ENCODE results near the gene ZNF674.
"Not testable (repeated sequence)": the region's sequence is repeated elsewhere in the genome, so short reads cannot be mapped to it uniquely, and the experiment has no call there.

ZNF674 gene

GRCh38 chrX:46569621-46570020 lies 24.4 kb upstream of the ZNF674 start:
- no peak for DNase-seq (ENCODE audit: low read depth)

- no peak for DNase-seq (ENCODE audit: low read depth)
Measured at GRCh38 chrX:46567388-46567787, 22.2 kb upstream of the ZNF674 start.

- no peak for DNase-seq (ENCODE audit: low read depth)
Measured at GRCh38 chrX:46561824-46562657, 16.8 kb upstream of the ZNF674 start.

DNA sequence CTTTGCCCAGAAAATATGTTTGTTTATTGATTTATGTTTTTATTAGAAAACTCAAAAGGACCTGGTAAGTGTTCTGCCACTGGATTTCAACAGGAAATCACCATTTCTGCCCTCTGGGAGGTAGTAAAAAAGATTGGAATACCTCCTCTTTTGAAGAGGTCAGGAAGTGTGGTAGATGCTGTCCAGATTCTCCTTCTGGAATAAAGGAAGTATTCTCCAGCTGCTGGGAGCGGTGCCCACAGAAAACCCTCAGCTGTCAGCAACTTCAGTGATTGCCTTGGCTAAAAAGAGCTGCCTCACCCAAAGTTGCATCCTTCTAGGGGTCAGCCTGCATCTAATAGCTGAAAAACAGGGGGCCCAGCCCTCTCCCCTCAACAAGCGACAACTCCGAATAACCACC lies 13.8 kb upstream of the ZNF674 start:
- no peak for DNase-seq (ENCODE audit: low read depth)

DNA sequence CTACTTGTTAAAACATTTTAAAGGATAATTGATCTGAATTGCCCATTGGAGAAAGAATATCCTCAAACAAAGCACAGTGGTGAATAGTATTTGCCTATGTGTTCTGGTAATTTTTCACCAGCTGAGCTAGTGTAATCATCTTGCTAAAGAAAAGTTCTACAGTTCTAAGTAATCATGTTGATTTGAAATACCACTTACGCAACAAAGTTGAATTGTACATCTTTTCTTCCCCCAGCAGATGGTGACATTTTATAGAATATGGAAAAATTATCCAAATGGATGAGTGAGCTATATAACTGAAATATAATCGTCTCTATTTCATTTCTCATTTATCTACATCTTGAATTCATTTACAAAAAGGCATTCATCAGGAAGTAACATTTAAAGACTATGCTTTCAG lies 9.7 kb upstream of the ZNF674 start:
- no peak for DNase-seq (ENCODE audit: low read depth)

- no peak for DNase-seq (ENCODE audit: low read depth)
Measured at GRCh38 chrX:46553935-46554334, 8.7 kb upstream of the ZNF674 start.

GRCh38 chrX:46551494-46552128 lies 6.4 kb upstream of the ZNF674 start:
- DNase-seq (ENCODE audit: low read depth) = no peak

DNA sequence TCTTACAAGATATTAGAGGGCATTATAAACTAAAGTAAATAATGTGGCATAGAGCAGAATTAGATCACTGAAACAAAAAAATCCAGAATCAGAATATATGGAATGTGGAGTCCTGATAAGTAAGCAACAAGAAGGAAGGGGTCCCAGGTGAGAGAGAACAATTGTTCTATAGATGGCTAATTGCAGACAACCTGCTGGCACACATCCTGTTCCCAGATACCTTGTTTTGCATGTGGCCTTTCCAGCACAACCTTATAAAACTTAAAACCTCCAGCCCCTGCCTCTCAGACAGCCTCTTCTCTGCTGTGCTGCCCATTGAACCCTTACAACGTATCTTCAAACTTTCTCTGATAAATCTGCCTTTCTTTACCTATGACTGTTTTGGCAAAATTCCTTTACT lies 4.7 kb upstream of the ZNF674 start:
- DNase-seq (ENCODE audit: low read depth) = no peak

- no peak for DNase-seq (ENCODE audit: low read depth)
Measured at GRCh38 chrX:46547857-46548256, 2.6 kb upstream of the ZNF674 start.

DNA sequence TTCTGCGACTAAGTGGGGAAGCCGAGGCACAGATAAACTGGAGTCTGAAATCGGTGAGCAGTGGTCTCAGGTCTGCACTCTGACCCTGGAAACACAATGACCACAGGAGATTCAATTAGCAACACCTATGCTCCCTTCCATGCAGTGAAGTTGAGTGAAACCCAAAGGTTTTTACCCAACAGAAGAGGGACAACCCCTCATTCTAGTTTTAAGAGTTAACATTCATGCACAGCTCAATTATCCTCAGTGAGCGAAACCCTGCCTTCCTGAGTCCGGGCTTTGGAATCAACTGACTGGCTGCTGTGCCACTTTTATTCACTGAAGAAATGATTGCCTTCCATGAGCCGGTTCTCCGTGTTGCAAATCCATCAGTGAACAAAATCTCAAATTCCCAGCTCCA lies 694 bp downstream of the ZNF674 start:
- not testable (repeated sequence) for DNase-seq (ENCODE audit: low read depth)

GRCh38 chrX:46543441-46543840 lies 1.8 kb downstream of the ZNF674 start:
- no peak for DNase-seq (ENCODE audit: low read depth)

DNA sequence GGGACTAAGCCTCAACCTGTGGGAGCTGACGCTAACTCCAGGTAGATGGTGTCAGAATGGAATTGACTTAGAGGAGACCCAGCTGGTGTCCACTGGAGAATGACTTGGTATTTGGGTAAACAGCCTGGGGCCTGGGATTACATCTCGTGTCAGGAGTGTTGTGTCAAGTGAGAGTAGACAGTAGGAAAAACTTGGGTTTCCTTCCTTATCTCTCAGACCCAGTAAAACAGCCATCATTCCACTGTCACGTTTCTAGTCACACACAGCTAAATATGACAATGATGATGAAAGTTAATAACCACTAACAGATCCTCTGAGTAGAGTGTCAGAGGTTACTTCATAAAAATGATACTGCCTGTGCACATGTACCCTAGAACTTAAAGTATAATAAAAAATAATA lies 13.8 kb downstream of the ZNF674 start:
- no peak for DNase-seq (ENCODE audit: low read depth)

DNA sequence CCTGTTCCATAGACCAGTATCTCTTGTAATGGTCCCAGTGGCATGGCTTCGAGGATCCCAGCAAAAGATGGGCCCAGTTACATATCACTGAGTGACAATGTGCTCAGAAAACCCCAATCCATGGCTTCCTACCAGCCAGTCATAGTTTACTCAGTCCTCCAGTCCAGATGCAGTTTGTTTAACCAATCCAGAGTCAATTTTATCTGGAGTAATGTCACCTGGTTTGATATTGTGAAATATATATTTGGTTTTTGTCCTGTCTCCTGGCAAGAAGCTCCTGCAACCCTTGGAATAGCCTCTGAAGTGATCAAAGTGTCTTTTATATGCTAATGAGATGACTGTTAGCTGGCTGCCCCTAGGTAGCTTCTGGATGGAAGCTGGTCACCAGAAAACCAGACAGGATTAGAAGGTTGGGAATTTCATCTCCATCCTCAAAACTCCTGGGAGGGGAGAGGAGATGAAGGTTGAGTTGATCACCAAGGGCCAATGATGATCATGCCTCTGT lies 14.8 kb downstream of the ZNF674 start:
- DNase-seq (ENCODE audit: low read depth) = not testable (repeated sequence)

- not testable (repeated sequence) for DNase-seq (ENCODE audit: low read depth)
Measured at GRCh38 chrX:46529740-46530403, 15.3 kb downstream of the ZNF674 start.

- DNase-seq (ENCODE audit: low read depth) = not testable (repeated sequence)
Measured at GRCh38 chrX:46528640-46529039, 16.6 kb downstream of the ZNF674 start.

GRCh38 chrX:46506076-46506475 lies 39.1 kb downstream of the ZNF674 start:
- no peak for DNase-seq (ENCODE audit: low read depth)

DNA sequence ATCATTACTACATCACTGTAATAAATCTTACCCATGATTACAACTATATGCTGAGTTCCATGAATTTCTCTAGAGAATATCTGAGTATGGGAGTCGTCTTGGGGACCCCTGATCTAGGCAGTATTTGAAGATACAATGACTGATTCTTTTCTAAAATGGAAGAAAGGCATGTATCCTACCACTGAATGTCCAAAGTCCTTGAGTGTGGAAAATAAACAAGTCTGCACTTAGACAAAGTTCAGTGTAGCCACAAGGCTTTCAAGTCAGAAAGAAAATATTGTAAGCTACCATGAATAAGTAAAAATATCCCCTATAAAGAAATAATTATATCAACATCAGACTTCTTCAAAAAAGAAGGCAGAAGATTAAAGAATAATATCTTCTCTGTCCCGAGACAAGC lies 42.4 kb downstream of the ZNF674 start:
- no peak for DNase-seq (ENCODE audit: low read depth)

DNA sequence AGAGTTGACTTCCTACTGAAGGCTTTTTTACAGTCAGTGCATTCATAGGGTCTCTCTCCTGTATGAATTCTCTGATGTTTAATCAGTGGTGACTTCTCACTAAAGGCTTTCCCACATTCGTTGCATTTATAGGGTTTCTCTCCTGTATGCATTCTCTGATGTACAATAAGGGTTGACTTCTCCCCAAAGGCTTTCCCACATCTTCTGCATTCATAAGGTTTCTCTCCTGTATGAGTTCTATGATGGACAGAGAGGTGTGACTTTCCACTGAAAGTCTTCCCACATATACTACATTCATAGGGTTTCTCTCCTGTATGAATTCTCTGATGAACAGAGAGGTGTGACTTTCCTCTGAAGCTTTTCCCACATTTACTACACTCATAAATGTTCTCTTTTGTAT lies 45.2 kb downstream of the ZNF674 start:
- no peak for DNase-seq (ENCODE audit: low read depth)

- no peak for DNase-seq (ENCODE audit: low read depth)
Measured at GRCh38 chrX:46488712-46489111, 56.5 kb downstream of the ZNF674 start.

GRCh38 chrX:46485897-46486296 lies 59.3 kb downstream of the ZNF674 start:
- DNase-seq (ENCODE audit: low read depth) = no peak

- DNase-seq (ENCODE audit: low read depth) = not testable (repeated sequence)
Measured at GRCh38 chrX:46478634-46479033, 66.6 kb downstream of the ZNF674 start.

GRCh38 chrX:46477435-46477834 lies 67.8 kb downstream of the ZNF674 start:
- no peak for DNase-seq (ENCODE audit: low read depth)

- no peak for DNase-seq (ENCODE audit: low read depth)
Measured at GRCh38 chrX:46465203-46465602, 80.0 kb downstream of the ZNF674 start.

All from stimulated activated CD8-positive, alpha-beta memory T cell treated with anti-CD3 and anti-CD28 coated beads, Interleukin-4, amount 100 ng/mL, for 24 hours (primary cell).